Bladder microvascular endothelial cell (primary cell): ENCODE results near the gene CERS2. TPM values are rescaled to one million over a fixed set of nuclear protein-coding genes. Genes with fewer than 3 reads are reported as not detected.

Experiments
- total RNA-seq: library from RNA; depleted of rRNA; stranded (reverse); fragments of >200 nt; gene quantifications from 2 replicates; pipeline ENCODE4 v1.2.3, GENCODE V29; 2014

CERS2 gene, protein sequence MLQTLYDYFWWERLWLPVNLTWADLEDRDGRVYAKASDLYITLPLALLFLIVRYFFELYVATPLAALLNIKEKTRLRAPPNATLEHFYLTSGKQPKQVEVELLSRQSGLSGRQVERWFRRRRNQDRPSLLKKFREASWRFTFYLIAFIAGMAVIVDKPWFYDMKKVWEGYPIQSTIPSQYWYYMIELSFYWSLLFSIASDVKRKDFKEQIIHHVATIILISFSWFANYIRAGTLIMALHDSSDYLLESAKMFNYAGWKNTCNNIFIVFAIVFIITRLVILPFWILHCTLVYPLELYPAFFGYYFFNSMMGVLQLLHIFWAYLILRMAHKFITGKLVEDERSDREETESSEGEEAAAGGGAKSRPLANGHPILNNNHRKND
- 59.3 and 89.7 TPM in 2 replicates for total RNA-seq

DNA sequence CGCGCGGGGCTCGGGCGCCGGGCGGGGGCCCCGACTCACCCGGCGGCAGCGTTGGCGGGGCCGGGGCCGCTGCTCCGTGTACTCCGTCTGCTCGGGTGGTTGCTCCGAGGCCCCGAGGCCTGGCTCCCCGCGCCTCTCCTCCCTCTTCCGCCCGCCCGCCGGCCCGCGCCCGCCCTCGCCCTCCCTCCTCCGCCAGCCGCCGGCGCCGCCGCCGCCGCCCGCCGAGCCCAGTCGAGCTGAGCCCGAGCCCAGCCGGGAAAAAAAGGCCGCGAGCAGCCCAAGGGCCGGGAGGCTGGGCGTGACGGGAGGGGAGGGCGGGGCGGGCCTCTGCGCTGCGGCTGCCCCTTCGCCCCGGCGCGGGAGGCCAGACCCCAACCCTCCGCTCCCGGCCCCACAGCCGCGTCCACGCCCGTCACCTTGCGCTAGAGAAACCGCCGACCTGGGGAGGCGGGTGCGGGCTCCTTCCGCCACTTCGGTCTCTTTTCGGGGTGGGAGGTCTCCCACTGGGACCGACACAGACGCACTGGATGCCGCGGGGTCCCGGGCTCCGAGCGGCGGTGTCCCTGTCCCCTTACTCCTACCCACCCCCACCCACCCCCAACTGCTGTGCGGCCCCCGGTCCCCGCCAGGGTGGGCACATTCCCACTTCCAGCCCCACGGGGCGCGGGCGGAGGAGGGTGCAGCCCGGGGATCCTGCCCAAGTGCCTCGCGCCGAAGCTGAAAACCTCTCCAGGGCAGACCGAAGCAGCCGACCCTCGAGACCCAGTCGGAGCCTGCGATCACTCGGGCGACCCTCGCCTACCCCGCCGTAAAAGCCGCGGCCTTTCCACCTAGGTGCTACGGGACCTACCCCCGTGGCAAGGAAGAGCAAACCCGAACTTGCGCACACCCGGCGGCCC lies at the start of gene CERS2:
TSS of gene CERS2 (minus strand) at position 256 of the 899 bp plus-strand sequence. CDS start 5,745 bp downstream, outside the sequence.

DNA sequence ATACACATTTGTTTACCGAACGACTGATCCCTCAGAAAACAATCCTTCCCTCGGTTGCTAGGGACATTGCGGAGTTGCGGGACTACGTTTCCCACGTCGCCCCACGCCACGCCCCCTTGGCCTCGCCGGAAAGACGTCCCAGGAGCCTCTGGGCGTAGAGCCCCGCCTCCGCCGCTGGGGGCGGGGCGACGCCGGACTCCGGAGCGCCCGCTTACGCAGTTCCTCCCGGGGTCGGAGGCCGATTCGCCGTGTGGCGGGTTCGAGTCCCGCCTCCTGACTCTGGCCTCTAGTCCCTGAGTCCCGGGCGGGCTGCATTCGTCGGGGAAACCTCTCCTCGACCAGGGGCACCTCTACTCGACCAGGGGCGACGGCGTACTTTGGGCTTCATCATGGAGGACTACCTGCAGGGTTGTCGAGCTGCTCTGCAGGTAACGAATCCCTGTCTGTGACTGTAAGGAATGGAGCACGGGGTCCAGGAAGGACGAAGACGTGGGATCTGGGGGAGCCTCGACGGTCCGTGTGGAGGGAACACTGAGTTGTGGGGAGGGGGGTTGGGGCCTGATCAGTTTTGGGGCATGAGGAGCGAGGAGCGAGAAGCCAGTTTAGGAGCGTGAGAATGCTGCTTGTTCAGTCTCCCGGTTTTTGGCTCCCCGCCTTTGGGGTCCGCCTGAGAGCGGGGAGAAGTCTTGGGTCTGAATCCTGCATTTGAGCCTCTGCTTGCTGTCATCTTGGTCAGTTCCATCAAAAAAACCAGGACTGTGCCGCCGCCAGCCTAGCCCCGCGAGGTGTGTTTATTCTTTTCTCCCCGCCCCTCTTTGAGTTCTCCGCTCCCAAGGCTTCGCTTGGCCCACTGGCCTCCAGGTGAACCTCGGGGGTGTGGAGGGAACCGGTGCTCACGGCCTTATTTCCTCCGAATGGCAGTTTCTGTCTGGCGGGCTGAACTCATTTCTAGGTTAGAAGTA lies 33.9 kb upstream of the CERS2 start, which contains the start of gene PRUNE1:
TSS of gene PRUNE1 (plus strand) at position 206 of the 962 bp plus-strand sequence. CDS start at position 390, 184 bp downstream.

DNA sequence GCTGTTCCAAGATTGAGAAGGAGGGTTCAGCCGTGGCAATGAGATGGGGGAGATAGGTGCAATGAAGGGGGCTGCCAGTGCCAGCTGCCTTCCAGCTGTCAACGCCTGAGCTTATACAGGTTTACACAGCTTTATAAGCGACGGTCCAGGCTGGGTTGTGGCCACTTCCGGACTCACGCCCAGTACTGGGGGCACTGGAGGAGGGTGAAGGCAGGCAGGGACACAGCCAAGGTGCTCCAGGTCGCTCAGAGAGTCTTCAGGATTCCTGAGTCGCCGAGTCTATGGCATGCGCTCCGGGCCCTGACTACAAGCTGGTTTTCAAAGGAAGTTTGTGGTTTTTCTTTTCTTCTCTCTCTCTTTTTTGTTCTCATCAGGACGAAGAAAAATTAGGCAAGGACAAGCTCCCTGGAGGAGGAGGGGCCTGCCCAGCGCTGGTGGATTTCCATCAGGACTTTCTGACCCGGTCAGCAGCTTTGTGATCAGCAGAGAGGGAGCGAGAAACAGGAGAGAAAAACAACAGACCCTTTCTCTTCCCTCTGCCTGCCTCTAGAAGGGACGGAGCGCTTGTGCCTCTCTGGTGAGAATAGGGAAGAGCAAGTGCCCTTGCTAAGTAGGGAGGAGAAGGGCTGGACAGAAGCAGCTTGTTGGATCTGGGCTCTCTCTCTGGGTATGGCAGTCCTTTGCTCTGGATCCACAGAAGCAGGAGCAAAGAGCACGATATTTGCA lies 31.9 kb upstream of the CERS2 start, which contains the start of gene MINDY1:
TSS of gene MINDY1 (minus strand) at position 576 of the 726 bp plus-strand sequence. CDS start 4,285 bp downstream, outside the sequence.

DNA sequence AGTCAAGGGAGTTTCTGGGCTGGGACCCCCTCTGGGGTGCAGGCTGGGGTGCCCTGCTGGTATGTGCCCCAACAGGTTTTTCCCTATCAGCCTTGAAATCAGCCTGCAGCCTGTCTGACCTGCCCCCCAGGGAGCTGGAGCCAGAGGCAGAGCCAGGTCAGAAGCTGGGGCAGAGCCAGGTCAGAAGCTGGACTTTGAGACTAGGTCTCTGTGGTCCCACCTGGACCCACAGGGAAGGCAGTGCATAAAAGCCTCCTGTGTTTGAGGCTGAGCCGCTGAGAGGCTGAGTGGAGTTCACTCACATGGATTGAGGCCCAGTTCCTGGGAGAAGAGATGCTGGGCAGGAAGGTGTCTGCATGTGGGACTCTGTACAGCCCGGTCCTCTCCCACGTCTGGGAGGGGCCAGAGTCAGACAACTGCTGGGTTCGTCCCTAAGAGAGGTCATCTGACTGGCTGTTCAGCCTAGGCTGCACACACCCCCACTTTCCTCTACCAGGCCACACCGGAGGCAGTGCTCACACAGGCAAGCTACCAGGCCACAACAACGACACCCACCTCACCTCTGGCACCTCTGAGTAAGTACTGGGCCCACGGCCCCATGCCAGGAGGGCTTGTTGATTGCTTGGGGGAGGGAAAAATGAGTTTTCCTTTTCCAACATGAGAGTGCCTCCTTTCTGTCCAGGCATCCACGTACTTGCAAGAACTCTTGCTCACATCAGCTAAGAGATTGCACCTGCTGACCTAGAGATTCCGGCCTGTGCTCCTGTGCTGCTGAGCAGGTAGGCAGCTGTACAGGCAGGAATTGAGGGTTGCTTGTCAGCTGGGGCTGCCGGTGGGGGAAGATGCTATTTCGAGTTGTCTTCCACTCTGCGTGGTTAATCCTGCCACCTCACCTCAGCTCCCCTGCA lies 7.4 kb upstream of the CERS2 start, which contains the start of gene ANXA9:
TSS of gene ANXA9 (plus strand) at position 488 of the 908 bp plus-strand sequence. CDS start 814 bp downstream, outside the sequence.

DNA sequence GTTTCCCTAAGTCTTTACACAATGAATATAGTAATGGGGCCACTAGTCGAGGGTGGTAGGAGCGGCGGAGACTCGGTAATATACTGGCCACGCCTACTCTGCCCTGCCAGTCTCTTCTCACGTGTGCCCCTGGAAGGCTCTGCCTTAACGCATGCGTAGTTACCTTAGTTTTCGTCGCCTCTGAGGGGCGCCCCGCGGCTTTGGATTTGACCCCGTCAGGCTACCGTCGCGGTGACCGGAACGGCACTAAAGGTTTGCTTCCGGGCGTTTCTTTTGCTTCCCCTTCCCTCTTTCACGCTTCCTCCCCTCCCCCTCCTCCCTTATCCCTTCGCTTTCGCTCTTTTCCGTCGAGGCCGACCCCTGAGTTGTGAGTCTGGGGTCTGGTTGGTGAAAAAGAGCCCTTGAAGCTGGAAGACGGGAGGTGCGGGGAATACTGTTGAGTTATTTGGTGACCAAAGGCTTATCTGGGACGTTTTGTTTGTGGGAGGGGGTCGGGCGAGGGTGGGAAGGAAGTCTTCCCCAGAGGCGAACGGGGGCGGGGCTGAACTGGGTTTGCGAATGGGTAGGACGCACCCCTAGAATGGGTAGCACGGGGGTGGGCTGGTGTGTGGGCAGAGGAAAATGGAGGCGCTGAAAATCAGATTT lies 48.4 kb downstream of the CERS2 start, which contains the start of gene SETDB1:
TSS of gene SETDB1 (plus strand) at position 267 of the 645 bp plus-strand sequence. CDS start 1,352 bp downstream, outside the sequence.

Other genes with a start within 250 kb of the CERS2 start
- gene CTSS, start 209.1 kb downstream of the CERS2 start, total RNA-seq: 45.8 and 116 TPM in 2 replicates
- gene CTSK, start 166.6 kb downstream of the CERS2 start, total RNA-seq: 0.81 and 2.5 TPM in 2 replicates
- 12.6 and 38.4 TPM in 2 replicates for gene ARNT, start 98.2 kb downstream of the CERS2 start, total RNA-seq
- not detected in 2 replicates for gene CTXND2, start 87.7 kb downstream of the CERS2 start, total RNA-seq
- 24.6 and 44.6 TPM in 2 replicates for gene SETDB1, start 48.5 kb downstream of the CERS2 start, total RNA-seq
- not detected in 2 replicates for gene ANXA9, start 7.5 kb upstream of the CERS2 start, total RNA-seq
- gene MINDY1, start 32.1 kb upstream of the CERS2 start, total RNA-seq: 7.9 and 12.6 TPM in 2 replicates
- 5.0 and 5.7 TPM in 2 replicates for gene PRUNE1, start 33.6 kb upstream of the CERS2 start, total RNA-seq
- under 0.01 and 0.57 TPM in 2 replicates for gene BNIPL, start 61.8 kb upstream of the CERS2 start, total RNA-seq
- gene C1orf56, start 72.9 kb upstream of the CERS2 start, total RNA-seq: 0.63 and 1.5 TPM in 2 replicates
- gene CDC42SE1, start 84.8 kb upstream of the CERS2 start, total RNA-seq: 49.4 and 59.4 TPM in 2 replicates
- gene MLLT11, start 85.6 kb upstream of the CERS2 start, total RNA-seq: 1.1 and 2.0 TPM in 2 replicates
- 3.2 and 10.3 TPM in 2 replicates for gene GABPB2, start 95.9 kb upstream of the CERS2 start, total RNA-seq
- 9.1 and 15.6 TPM in 2 replicates for gene SEMA6C, start 171.8 kb upstream of the CERS2 start, total RNA-seq
- gene TNFAIP8L2, start 181.8 kb upstream of the CERS2 start, total RNA-seq: 0.16 TPM in 1 of 2 replicates, not detected in the other
- gene LYSMD1, start 191.1 kb upstream of the CERS2 start, total RNA-seq: 2.8 and 5.3 TPM in 2 replicates
- 23.8 and 24.4 TPM in 2 replicates for gene SCNM1, start 191.3 kb upstream of the CERS2 start, total RNA-seq
- 0.49 TPM in 1 of 2 replicates, not detected in the other for gene TMOD4, start 201.1 kb upstream of the CERS2 start, total RNA-seq
- gene VPS72, start 215.4 kb upstream of the CERS2 start, total RNA-seq: 51.0 and 52.4 TPM in 2 replicates
- gene PIP5K1A, start 223.7 kb upstream of the CERS2 start, total RNA-seq: 26.7 and 61.7 TPM in 2 replicates